ENCODE results near the gene DGKQ. TPM values are rescaled to one million over a fixed set of nuclear protein-coding genes. Genes with fewer than 3 reads are reported as not detected.

The DGKQ gene
- total and polyA plus RNA-seq, 2 of the 13 experiments (the other 11 are each of a cell fraction or from before 2014, with no cell fraction given) = 4.5 to 7.2 TPM

DNA sequence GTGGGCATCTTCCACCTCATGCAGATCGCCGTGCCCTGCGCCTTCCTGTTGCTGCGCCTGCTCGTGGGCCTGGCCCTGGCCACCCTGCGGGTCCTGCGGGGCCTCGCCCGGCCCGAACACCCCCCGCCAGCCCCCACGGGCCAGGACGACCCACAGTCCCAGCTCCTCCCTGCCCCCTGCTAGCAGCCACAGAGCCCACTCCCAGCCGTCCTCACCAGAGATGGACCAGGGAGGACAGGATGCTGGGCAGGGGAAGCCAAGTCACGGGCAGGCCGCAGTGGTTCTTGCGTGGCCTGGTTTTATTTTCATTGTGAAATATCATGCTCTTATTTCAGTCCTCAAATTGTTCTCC, 15.1 kb downstream of the DGKQ start:
- intact Hi-C loops (cut with micrococcal nuclease; ENCODE audit: unreplicated experiment) = no loop called here
- WGBS (ENCODE audit: low lambda C conversion rate) = 88% methylated on average over 4 of the region's 17 CpGs
- H3K9ac ChIP-seq (ENCODE audit: insufficient read depth, low read depth, low read length) = no peak overlapping the region
- FAIRE-seq = no peak
- H3K4me1 ChIP-seq (ENCODE audit: insufficient read depth, low read length) = no peaks in the 10 kb centered on the region
- no peaks in the 10 kb centered on the region for H3K27me3 ChIP-seq (ENCODE audit: control insufficient read depth in 1 of 2, insufficient read depth in 2 of 2, low read length in 2 of 2)
- H3K27ac ChIP-seq (ENCODE audit: extremely low read length, insufficient read depth, low read length) = no peak overlapping the region
- ChIA-PET CTCF (ENCODE audit: low intra/inter-chr PET ratio, low total read pairs) (no interaction called here), POLR2A (no interaction called here)
- ATAC-seq = no peak
- H4K20me1 ChIP-seq (ENCODE audit: insufficient read depth, low read length) = no peaks in the 10 kb centered on the region
- no peak overlapping the region for H2AFZ ChIP-seq (ENCODE audit: low read length)
- DNase-seq (ENCODE audit: low spot score) = no peak
- H3K4me2 ChIP-seq (ENCODE audit: low read depth, low read length) = no peak overlapping the region
- no peak overlapping the region for H3K4me3 ChIP-seq (replicated peaks in 1 of 3; ENCODE audit: insufficient read depth in 1 of 3, low read depth in 2 of 3, low read length in 3 of 3)
- peak; percentile 2 for TF ChIP-seq AGO2 (optimal IDR thresholded peaks at IDR 0.05; ENCODE audit: low read depth, low read length)
- no peak for TF ChIP-seq SOX6 (IDR thresholded peaks at IDR 0.05)
- no peak for TF ChIP-seq SOX6 (CRISPR knock-in tag; IDR thresholded peaks at IDR 0.05)
- H3K79me2 ChIP-seq (ENCODE audit: insufficient read depth, low read length) = no peaks in the 10 kb centered on the region
- 0 out of 5 replicates have a peak, but pooled peaks cover 0 to 1% of the 10 kb centered on the region in 2 experiments for H3K36me3 ChIP-seq (replicated peaks in 1 of 2; ENCODE audit: control insufficient read depth in 1 of 2, insufficient read depth in 2 of 2, low read length in 2 of 2)
- no peaks in the 10 kb centered on the region for H3K9me3 ChIP-seq (ENCODE audit: low read length)
- in situ Hi-C loops (cut with HindIII; ENCODE audit: extremely low pct_ligation_motif_present, low pct_unique_long_range_greater_than_20kb) = no loop called here
- BruUV-seq (replicated peaks) = no TSS peak

DNA sequence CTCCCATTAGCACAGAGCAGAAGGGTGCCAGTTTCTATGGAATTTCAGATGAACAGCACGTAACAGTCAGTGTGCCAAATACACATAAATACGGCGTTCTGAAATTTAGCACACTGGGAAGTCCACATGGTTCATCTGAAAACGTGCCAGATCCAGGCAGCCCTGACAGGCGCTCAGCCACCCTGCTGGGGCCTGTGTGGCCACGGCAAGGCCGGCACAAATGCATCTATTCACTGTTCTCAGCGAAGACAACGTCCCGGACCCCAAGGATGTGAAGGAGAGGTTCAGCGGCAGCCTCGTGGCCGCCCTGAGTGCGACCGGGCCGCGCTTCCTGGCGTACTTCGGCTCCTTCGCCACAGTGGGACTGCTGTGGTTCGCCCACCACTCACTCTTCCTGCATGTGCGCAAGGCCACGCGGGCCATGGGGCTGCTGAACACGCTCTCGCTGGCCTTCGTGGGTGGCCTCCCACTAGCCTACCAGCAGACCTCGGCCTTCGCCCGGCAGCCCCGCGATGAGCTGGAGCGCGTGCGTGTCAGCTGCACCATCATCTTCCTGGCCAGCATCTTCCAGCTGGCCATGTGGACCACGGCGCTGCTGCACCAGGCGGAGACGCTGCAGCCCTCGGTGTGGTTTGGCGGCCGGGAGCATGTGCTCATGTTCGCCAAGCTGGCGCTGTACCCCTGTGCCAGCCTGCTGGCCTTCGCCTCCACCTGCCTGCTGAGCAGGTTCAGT, 15.6 kb downstream of the DGKQ start:
- CTCF ChIA-PET (ENCODE audit: low intra/inter-chr PET ratio, low total read pairs) = no interaction called here
- intact Hi-C loops (cut with micrococcal nuclease; ENCODE audit: unreplicated experiment) (no loop called here), in situ Hi-C loops (cut with HindIII; ENCODE audit: extremely low pct_ligation_motif_present, low pct_unique_long_range_greater_than_20kb) (no loop called here)
- no peak overlapping the region for H3K9ac ChIP-seq (ENCODE audit: insufficient read depth, low read depth, low read length)
- POLR2A ChIA-PET = no interaction called here
- H3K27ac ChIP-seq (ENCODE audit: extremely low read length, insufficient read depth, low read length) = no peak overlapping the region
- no peak for FAIRE-seq
- no peak for DNase-seq (ENCODE audit: low spot score)
- ATAC-seq = no peak
- no peaks in the 10 kb centered on the region for H3K4me1 ChIP-seq (ENCODE audit: insufficient read depth, low read length)
- no peak overlapping the region for H2AFZ ChIP-seq (ENCODE audit: low read length)
- H3K9me3 ChIP-seq (ENCODE audit: low read length) = no peaks in the 10 kb centered on the region
- BruUV-seq (replicated peaks) = no TSS peak
- H3K79me2 ChIP-seq (ENCODE audit: insufficient read depth, low read length) = no peaks in the 10 kb centered on the region
- no peak overlapping the region for H3K4me2 ChIP-seq (ENCODE audit: low read depth, low read length)
- H4K20me1 ChIP-seq (ENCODE audit: insufficient read depth, low read length) = no peaks in the 10 kb centered on the region
- H3K27me3 ChIP-seq (ENCODE audit: control insufficient read depth in 1 of 2, insufficient read depth in 2 of 2, low read length in 2 of 2) = no peaks in the 10 kb centered on the region
- 0 out of 5 replicates have a peak, but pooled peaks cover 0 to under 1% of the 10 kb centered on the region in 2 experiments for H3K36me3 ChIP-seq (replicated peaks in 1 of 2; ENCODE audit: control insufficient read depth in 1 of 2, insufficient read depth in 2 of 2, low read length in 2 of 2)
- 92% methylated on average over 35 of the region's 45 CpGs for WGBS (ENCODE audit: low lambda C conversion rate)
- H3K4me3 ChIP-seq (replicated peaks in 1 of 3; ENCODE audit: insufficient read depth in 1 of 3, low read depth in 2 of 3, low read length in 3 of 3) = no peak overlapping the region
- TF ChIP-seq, protein P1, sequence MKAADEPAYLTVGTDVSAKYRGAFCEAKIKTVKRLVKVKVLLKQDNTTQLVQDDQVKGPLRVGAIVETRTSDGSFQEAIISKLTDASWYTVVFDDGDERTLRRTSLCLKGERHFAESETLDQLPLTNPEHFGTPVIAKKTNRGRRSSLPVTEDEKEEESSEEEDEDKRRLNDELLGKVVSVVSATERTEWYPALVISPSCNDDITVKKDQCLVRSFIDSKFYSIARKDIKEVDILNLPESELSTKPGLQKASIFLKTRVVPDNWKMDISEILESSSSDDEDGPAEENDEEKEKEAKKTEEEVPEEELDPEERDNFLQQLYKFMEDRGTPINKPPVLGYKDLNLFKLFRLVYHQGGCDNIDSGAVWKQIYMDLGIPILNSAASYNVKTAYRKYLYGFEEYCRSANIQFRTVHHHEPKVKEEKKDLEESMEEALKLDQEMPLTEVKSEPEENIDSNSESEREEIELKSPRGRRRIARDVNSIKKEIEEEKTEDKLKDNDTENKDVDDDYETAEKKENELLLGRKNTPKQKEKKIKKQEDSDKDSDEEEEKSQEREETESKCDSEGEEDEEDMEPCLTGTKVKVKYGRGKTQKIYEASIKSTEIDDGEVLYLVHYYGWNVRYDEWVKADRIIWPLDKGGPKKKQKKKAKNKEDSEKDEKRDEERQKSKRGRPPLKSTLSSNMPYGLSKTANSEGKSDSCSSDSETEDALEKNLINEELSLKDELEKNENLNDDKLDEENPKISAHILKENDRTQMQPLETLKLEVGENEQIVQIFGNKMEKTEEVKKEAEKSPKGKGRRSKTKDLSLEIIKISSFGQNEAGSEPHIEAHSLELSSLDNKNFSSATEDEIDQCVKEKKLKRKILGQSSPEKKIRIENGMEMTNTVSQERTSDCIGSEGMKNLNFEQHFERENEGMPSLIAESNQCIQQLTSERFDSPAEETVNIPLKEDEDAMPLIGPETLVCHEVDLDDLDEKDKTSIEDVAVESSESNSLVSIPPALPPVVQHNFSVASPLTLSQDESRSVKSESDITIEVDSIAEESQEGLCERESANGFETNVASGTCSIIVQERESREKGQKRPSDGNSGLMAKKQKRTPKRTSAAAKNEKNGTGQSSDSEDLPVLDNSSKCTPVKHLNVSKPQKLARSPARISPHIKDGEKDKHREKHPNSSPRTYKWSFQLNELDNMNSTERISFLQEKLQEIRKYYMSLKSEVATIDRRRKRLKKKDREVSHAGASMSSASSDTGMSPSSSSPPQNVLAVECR (CRISPR knock-in tag; IDR thresholded peaks at IDR 0.05; ENCODE audit: borderline replicate concordance) = no peak
- no peak for TF ChIP-seq DR1 (CRISPR knock-in tag; IDR thresholded peaks at IDR 0.05)
- no peak for TF ChIP-seq ZNF747 (CRISPR knock-in tag; IDR thresholded peaks at IDR 0.05; ENCODE audit: borderline replicate concordance)
- TF ChIP-seq ZSCAN22 (CRISPR knock-in tag; IDR thresholded peaks at IDR 0.05) = no peak
- 0 out of 2 replicates have a peak, but pooled peaks have one; percentile 40 for TF ChIP-seq HNRNPL (IDR thresholded peaks at IDR 0.05; ENCODE audit: low read depth, low read length)
- peak; percentile 81 for TF ChIP-seq AGO2 (optimal IDR thresholded peaks at IDR 0.05; ENCODE audit: low read depth, low read length)
- TF ChIP-seq, protein P2, sequence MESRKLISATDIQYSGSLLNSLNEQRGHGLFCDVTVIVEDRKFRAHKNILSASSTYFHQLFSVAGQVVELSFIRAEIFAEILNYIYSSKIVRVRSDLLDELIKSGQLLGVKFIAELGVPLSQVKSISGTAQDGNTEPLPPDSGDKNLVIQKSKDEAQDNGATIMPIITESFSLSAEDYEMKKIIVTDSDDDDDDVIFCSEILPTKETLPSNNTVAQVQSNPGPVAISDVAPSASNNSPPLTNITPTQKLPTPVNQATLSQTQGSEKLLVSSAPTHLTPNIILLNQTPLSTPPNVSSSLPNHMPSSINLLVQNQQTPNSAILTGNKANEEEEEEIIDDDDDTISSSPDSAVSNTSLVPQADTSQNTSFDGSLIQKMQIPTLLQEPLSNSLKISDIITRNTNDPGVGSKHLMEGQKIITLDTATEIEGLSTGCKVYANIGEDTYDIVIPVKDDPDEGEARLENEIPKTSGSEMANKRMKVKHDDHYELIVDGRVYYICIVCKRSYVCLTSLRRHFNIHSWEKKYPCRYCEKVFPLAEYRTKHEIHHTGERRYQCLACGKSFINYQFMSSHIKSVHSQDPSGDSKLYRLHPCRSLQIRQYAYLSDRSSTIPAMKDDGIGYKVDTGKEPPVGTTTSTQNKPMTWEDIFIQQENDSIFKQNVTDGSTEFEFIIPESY (CRISPR knock-in tag; IDR thresholded peaks at IDR 0.05) = peak; percentile 45; the same call in 1 of the 2 replicates
- TF ChIP-seq RBFOX2 (IDR thresholded peaks at IDR 0.05; ENCODE audit: low read depth, low read length) = no peak
